Stimulated activated CD8-positive, alpha-beta memory T cell treated with anti-CD3 and anti-CD28 coated beads, Interleukin-15, amount 100 ng/mL, for 24 hours (primary cell): ENCODE data around the gene DHX58.
A peak's percentile ranks its signal among the peaks of the same experiment; 100 is the strongest.

Experiments used
- DNase-seq: peaks from one replicate; pipeline ENCODE4 v3.0.0-alpha.2; 2020; ENCODE audit warnings: low read depth

The DHX58 gene

DNA sequence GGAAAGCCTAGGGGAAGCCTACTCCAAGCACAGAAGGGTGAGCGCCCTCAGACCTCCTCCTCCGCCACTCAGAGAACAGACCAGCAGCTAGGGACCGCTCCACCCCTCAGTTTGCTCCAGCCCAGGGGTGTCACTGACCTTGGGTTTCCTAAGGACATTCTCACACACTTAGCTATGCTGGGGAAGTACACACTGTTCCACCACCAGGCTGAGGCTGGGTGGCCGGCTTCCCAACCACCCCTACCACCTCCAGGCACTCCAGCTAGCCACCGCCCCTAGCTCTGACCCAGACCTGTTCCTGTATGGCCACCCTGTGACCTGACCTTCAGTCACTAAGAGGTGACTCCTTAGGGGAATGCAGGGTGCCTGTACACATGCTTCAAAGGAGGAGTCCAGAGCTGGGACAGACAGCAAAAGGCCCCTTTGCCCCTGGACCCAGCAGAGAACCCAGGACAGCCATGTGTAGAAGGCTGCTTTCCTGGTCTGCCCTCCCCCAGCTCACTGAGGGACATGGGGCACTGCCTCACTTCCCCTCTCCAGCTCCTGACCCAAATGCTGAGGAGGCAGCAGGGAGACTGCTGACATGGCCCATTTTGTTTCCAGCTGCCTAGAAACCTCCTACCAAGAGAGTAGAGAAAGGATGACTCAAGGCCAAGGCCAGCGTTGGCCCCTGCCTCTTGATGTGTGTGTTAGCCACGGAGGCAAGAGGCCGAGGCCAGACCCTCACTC lies 16.8 kb upstream of the DHX58 start:
- no peak for DNase-seq

GRCh38 chr17:42127414-42127813 lies 14.9 kb upstream of the DHX58 start:
- DNase-seq = no peak

DNA sequence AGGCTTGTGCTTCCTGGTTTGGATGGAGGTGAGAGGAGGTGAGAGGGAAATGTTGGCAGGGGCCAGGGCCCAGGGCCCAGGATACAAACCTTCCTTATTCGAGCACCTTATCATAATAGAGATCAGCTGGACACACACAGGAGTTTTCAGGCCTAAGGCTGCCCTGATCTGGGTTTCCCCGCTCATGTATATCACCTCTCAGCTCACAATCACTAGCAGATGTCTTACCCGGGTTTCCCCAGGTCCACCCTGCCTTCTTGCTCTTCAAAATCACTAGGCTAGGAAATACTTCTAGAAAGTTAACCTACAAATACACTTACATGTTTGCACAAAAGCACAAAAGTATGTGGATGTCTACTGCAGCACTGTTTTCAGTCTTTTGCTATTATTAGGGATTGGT lies 14.3 kb upstream of the DHX58 start:
- DNase-seq = no peak

GRCh38 chr17:42125565-42125964 lies 13.1 kb upstream of the DHX58 start:
- DNase-seq = no peak

DNA sequence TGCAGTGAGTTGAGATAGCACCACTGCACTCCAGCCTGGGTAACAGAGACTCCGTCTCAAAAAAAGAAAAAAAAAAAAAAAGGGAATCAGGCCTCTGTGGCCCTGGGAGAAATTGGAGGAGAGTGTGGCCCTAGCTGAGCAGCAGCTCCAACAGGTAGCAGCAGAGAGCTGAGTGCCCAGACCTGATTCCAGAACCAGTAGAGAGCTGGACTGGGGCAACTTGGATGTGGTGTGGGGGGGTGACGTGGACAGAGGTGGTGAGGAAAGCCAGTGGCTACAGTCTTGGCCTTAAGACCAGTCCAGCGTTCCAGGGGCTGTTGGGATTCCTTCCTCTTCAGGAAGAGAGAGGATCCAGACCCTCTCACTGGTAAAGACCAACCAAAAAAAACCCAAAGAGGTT lies 11.7 kb upstream of the DHX58 start:
- no peak for DNase-seq

- no peak for DNase-seq
Measured at GRCh38 chr17:42122371-42123303, 10.1 kb upstream of the DHX58 start, which contains the start of gene HSPB9. HSPB9 (plus strand) TSS chr17:42122804; CDS start chr17:42122851, 47 bp downstream.

- DNase-seq = peak; percentile 49
Measured at GRCh38 chr17:42120770-42121769, 8.6 kb upstream of the DHX58 start, which contains the start of gene KAT2A. KAT2A (minus strand) TSS chr17:42121367; CDS start chr17:42121304, 63 bp downstream.

DNA sequence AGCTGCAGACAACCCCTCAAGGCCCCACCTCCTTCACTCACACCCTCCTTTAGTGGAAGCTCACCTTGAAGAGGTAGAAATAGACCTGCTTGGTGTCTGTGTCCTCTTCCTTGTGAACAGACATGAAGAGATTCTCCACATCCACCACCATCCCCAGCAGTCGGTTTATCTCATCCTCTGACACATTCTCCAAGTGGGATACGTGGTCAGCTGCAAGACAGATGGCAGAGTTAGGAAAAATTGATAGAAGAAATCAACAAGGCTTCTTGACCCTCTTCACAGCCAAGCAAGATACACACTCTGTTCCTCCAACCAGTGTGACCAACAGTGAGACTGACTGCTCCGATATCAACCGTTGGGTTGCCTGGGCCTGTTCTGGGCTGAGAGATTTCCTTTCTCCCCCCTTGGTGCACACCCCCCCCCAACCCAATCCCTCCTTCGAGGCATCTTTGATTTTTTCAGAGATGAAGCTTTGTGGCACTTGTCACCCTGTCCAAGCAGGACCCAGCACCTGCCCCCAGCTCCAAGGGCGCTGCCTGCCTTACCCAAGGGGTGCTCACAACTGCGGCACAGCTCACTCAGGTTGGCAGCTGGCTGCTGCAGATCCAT lies 7.8 kb upstream of the DHX58 start:
- no peak for DNase-seq

DNA sequence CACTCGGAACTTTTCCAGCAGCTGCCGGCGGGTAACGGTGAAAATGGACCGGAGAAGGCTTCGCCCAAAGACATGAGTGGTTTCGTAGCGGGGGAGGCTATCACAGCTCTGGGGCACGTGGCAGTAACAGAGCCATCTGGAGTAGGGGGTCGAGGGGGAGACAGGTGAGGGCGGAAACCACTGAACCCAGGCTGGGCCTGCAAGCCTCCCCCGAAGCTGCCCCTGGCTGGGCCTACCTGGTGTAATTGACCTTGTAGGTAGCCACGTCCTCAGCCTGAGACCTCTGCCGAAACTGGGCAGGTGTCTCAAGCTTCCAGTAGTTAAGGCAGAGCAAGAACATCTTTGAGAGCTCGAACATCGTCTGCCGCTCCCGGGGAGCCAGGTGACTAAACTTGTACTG lies 6.8 kb upstream of the DHX58 start:
- no peak for DNase-seq

DNA sequence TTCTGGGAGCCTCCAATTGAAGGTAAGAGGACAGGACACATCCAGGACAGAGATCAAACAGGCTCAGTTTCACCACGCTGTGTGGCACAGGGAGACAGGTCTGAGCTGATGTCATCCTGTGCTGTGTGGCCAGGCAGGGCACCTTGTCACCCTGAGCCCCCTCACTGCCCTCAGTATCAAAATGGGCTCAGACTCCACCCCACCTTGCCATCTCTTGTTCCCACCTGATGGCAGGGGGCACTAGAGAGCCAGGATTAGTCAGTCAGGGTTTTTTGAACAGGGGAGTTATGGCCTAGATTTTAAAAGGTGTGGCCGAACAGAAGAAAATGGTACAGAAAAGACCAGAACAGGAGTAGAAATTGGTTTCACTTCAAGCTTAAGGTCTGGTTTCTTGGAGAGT lies 6.0 kb upstream of the DHX58 start:
- no peak for DNase-seq

DNA sequence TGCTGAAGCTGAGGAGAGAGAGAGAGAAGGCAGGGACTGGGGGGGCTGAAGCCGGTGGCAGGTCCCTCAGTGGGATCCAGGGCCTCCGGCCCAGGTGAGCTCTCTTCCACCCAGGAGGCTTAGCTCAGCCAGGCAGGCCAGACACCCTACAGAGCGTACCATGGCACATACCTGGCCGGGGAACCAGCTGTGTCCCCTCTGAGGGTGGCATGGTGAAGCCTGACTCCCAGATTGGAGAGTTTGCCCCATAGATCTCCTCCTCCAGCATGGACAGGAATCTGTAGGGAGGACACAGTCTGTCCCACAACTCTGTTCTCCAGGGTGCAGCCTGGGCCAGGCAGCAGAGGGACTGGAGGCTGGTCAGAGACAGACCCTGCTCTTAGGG lies 5.6 kb upstream of the DHX58 start:
- no peak for DNase-seq

DNA sequence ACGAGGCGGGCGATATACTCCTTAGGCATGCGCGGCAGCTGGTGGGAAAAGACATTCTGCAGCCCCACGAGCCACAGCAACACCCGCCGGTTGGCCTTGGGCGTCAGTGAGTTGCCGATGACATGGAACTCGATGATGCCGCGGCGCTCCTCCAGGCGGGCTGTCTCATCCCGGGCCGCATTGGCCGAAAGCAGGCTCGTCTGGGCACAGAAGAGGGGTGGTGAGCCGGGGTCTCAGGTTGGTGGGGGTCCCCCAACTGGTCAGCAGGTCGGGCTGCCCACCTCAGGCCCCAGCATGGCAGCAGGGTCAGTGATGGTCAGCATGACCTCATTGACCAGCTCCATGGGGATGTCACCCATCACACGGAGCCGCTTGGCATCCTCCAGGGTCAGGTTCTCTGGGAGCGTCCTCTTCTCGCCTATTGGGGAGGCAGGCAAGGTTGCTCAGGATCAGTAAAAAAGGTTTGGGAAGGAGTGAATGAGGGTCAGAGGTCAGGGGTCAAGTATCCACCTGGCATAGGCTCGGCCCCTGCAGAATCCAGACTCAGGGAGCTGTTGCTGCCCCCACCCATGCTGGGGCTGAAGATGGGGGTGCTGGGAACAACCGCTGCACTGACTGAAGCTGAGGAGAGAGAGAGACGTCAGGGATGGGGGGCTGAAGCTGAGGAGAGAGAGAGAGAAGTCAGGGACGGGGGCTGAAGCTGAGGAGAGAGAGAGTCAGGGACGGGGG lies 5.0 kb upstream of the DHX58 start:
- DNase-seq = no peak

DNA sequence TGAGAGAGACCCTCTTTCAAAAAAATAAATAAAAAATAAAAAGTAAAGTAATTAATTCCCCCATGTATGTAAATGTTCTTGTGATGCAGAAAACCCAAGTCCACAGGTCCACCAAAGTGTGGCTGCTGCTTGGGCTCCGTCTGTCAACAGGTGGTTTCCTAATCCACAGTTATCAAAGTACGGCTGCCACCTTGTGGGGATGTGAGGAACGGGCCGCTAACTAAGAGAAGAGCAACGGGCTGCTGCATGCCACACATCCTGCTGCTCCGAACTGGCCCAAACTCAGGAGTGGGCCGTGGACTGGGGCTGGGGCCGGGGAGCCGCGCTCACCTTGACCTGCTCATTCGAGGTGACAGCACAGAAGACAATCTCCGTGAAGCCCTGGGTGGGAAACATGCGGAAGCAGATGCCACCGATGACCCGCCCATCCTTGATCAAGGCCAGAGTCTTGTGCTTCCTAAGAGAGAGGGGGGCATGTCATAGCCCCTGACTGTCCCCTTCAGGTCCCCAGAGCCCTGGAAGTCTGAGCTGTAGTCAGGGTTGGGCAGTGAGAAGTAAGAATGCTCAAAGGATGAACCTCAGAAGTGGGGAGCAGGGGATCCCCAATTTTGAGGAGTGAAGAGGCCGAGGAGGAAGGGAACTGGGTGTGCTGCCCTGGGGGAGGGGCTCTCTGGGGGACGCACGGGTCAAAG lies 4.3 kb upstream of the DHX58 start:
- DNase-seq = peak; percentile 29

- no peak for DNase-seq
Measured at GRCh38 chr17:42114118-42114517, 1.6 kb upstream of the DHX58 start.

GRCh38 chr17:42113293-42114069 lies 967 bp upstream of the DHX58 start:
- DNase-seq = no peak

DNA sequence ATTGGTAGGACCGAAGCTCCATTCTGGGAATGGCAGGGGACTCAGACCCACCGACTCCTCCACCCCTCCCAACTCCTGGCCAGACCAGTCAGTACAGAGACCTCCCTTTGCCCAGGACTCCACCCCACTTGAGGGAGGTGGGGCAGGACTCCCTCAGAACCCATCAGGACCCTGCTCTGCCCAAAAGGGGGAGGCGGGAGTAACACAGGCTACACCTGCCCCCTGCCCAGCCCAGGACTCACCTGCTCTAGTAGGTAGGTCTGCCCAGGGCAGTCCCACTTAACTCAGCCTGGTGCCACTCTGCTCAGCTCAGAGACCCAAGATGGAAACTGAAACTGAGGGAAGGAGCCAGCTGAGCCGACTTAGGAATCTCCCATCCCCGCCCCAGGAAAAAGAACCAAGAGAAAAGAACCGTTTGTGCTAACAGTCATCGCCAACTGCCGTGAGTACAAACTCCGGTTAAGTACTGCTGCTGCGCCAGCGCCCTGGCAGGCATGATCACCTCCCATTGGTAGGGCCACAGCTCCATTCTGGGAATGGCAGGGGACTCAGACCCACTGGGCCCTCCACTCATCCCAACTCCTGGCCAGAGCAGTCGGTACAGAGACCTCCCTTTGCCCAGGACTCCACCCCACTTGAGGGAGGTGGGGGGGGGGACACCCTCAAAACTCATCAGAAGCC lies 503 bp downstream of the DHX58 start:
- DNase-seq = no peak

DNA sequence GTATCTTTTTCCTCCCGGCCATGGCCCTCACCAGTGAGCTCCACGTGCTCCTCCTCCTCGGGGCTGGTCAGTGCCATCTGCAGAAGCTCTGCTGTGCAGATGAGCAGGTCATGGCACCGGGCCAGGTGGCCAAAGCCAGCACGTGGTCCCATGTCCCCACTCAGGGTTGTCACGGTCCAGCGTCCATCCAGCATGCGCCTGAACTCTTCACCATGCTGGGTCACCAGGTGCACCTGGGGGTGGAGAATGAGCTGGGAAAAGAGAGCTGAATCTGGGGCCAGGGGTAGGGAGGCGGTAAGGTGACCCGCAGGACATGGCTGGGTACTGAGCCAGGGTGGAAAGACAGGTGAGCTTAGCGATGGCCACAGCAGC lies 1.3 kb downstream of the DHX58 start:
- no peak for DNase-seq

DNA sequence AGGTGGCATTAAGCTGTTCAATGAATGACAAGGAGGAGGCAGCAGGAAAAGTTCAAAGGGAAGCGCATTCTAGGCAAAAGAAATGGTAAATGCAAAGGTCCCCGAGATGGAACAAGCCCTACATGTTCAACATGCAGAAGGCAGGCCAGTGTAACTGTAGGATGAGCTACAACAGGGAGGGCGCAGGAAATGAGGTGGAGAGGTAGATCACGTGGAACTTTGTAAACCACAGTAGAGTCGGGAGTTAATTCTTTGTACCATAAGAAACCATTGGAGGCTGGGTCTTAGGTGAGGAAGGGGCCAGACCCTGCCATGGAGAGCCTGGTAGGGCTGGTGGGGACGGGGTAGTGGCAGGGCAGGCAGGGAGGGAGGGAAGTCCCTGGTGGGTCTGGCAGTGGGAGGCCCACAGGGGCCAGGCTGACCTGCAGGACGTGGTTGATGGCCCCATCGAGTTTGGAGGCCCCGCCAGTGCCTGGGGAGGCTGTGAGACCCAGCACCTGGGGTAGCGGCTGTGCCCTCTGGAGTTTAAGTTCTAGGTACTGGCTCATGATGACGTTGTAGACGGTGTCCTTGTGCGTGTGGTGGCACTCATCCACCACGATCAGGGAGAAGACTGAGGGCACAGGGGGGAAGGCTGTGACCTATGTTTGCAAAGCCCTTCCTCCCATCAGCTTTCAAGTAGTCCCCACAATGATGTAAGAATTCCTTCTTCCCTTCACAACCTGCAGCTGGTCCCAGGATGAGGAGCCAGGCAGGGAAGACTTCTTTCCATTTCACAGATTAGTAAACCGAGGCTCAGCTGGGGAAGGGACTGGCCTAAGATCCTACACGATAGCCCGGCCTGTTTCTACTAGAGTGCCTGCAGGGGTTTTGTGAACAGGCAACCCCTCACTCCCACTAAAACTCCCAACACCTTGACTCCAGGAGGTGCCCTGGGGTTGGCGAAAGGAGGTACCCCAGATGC lies 1.9 kb downstream of the DHX58 start:
- DNase-seq = no peak
